HepG2 (cell line): Measurements from ENCODE around the gene GNAL. TPM values are rescaled to one million over a fixed set of nuclear protein-coding genes. Genes with fewer than 3 reads are reported as not detected.

ENCODE experiments used
- ATAC-seq: fragments of 200-7000 bp; cut with Tn5 transposase; 3 replicates; pipeline ENCODE4 v1.9.1; 2020; ENCODE audit warnings: mild to moderate bottlenecking, moderate library complexity
- BruUV-seq: library from RNA; stranded (reverse); fragments of 400-500 nt; replicated peaks from 2 replicates; lab custom pipeline; 2021; lab: Mats Ljungman, UMichigan
- CTCF ChIA-PET: fragments of 300-600 bp; formaldehyde crosslinking; extraction: SDS; loops from one replicate; lab custom pipeline; 2021; ENCODE audit warnings: low total read pairs, inconsistent platforms, low intra/inter-chr PET ratio; lab: Yijun Ruan, JAX
- POLR2A ChIA-PET: fragments of 350-600 bp; sonication (Branson Sonifier 250); formaldehyde crosslinking; loops from one replicate; lab custom pipeline; 2020; ENCODE audit warnings: antibody characterized with exemption, inconsistent platforms; lab: Yijun Ruan, JAX
- DNase-seq: peaks from one replicate; pipeline ENCODE4 v3.0.0-alpha.2; 2015; ENCODE audit warnings: low spot score
- FAIRE-seq: peaks from 3 replicates; lab custom pipeline; 2011; peaks lifted over from hg19 to GRCh38; lab: Jason Lieb, UNC
- H2AFZ ChIP-seq: one replicate; pipeline ENCODE4 v1.6.1; 2011; ENCODE audit warnings: low read length, inconsistent platforms
- H3K27ac ChIP-seq: fragments of 300-600 bp; 3 replicates; pipeline ENCODE4 v1.8.0; 2011; ENCODE audit warnings: mixed run types, mild to moderate bottlenecking, mixed read lengths, low read length, inconsistent platforms; ENCODE audit not compliant: insufficient read depth; ENCODE audit errors: extremely low read length
- H3K27me3 ChIP-seq, 2 experiments: fragments of 200-600 bp in 1 of 2; 2 replicates in 1 of 2; 3 replicates in 1 of 2; pipeline versions ENCODE4 v1.6.0 to v1.8.0; 2011; ENCODE audit warnings: low read length in 2 of 2, mild to moderate bottlenecking in 2 of 2, moderate library complexity in 2 of 2, inconsistent platforms in 1 of 2; ENCODE audit not compliant: insufficient read depth in 2 of 2, control insufficient read depth in 1 of 2
- H3K36me3 ChIP-seq, 2 experiments: fragments of 200-600 bp in 1 of 2; replicated peaks in 1 of 2; 2 replicates in 1 of 2; 3 replicates in 1 of 2; pipeline versions ENCODE4 v1.5.1 to v1.8.0; 2011; ENCODE audit warnings: low read length in 2 of 2, inconsistent platforms in 1 of 2; ENCODE audit not compliant: insufficient read depth in 2 of 2, control insufficient read depth in 1 of 2
- H3K4me1 ChIP-seq: 2 replicates; pipeline ENCODE4 v1.5.1; 2012; ENCODE audit warnings: low read length, inconsistent platforms; ENCODE audit not compliant: insufficient read depth
- H3K4me2 ChIP-seq: 2 replicates; pipeline ENCODE4 v1.6.0; 2011; ENCODE audit warnings: low read depth, low read length, inconsistent platforms
- H3K4me3 ChIP-seq, 3 experiments: fragments of 200-600 bp in 1 of 3; sonication (generic), shearing (Covaris generic) in 1 of 3; replicated peaks in 1 of 3; 2 replicates each; pipeline ENCODE4 v1.5.1; 2011 to 2016; ENCODE audit warnings: low read length in 3 of 3, inconsistent platforms in 2 of 3, low read depth in 2 of 3, mild to moderate bottlenecking in 2 of 3, control low read depth in 1 of 3, mixed read lengths in 1 of 3; ENCODE audit not compliant: insufficient read depth in 1 of 3
- H3K79me2 ChIP-seq: one replicate; pipeline ENCODE4 v1.6.1; 2011; ENCODE audit warnings: low read length, inconsistent platforms; ENCODE audit not compliant: insufficient read depth
- H3K9ac ChIP-seq: 2 replicates; pipeline ENCODE4 v1.6.0; 2011; ENCODE audit warnings: mild to moderate bottlenecking, low read depth, low read length, inconsistent platforms; ENCODE audit not compliant: insufficient read depth
- H3K9me3 ChIP-seq: 2 replicates; pipeline ENCODE4 v1.5.1; 2012; ENCODE audit warnings: mild to moderate bottlenecking, low read length
- H4K20me1 ChIP-seq: 2 replicates; pipeline ENCODE4 v1.6.0; 2011; ENCODE audit warnings: inconsistent platforms, mild to moderate bottlenecking, low read length, moderate library complexity; ENCODE audit not compliant: insufficient read depth
- ATF7 ChIP-seq, 2 experiments: fragments of 450-650 bp in 1 of 2; sonication (generic) in 1 of 2; formaldehyde crosslinking in 1 of 2; IDR thresholded peaks; 2 replicates each; pipeline versions ENCODE4 v1.4.0 to v1.6.1; 2016 to 2020; ENCODE audit warnings: antibody characterized with exemption in 1 of 2, mild to moderate bottlenecking in 1 of 2, missing genetic modification reagents in 1 of 2
- EP300 ChIP-seq, 3 experiments: sonication (generic) in 1 of 3; formaldehyde crosslinking in 1 of 3; IDR thresholded peaks; 2 replicates each; pipeline versions ENCODE4 v1.5.1 to v1.6.1; 2011 to 2020; ENCODE audit warnings: low read depth in 2 of 3, low read length in 2 of 3, borderline replicate concordance in 1 of 3, improper control_type of control experiment in 1 of 3, mild to moderate bottlenecking in 1 of 3, missing genetic modification reagents in 1 of 3, moderate library complexity in 1 of 3
- RARA ChIP-seq: IDR thresholded peaks from 2 replicates; pipeline ENCODE4 v1.6.1; 2016; ENCODE audit warnings: missing genetic modification reagents, missing compliant biosample characterization
- ZC3H13 ChIP-seq: sonication (generic); formaldehyde crosslinking; IDR thresholded peaks from 2 replicates; pipeline ENCODE4 v1.8.1; 2023; ENCODE audit warnings: mild to moderate bottlenecking, missing genetic modification reagents, moderate library complexity
- ZNF333 ChIP-seq: sonication (generic); formaldehyde crosslinking; IDR thresholded peaks from 2 replicates; pipeline ENCODE4 v1.4.0; 2020; ENCODE audit warnings: mild to moderate bottlenecking, missing genetic modification reagents, borderline replicate concordance
- ZSCAN20 ChIP-seq: sonication (generic); formaldehyde crosslinking; IDR thresholded peaks from 2 replicates; pipeline ENCODE4 v1.4.0; 2020; ENCODE audit warnings: missing genetic modification reagents, mild to moderate bottlenecking, borderline replicate concordance
- WGBS: methylation state at CpG from one replicate; pipeline ENCODE4 v1.1.6; 2017; ENCODE audit warnings: low lambda C conversion rate; 5-methylcytosine and 5-hydroxymethylcytosine counted together
- in situ Hi-C: cut with HindIII; loops from 2 replicates; pipeline ENCODE4 v1.10.0; 2017; ENCODE audit warnings: low pct_unique_long_range_greater_than_20kb; ENCODE audit not compliant: extremely low pct_ligation_motif_present
- intact Hi-C: fragments of 100-400 bp; cut with micrococcal nuclease; formaldehyde crosslinking; loops from one replicate; pipeline ENCODE4 v1.10.0; 2022; ENCODE audit not compliant: unreplicated experiment
- polyA plus RNA-seq, 8 experiments: library from polyadenylated mRNA; depleted of rRNA in 3 of 8; stranded (reverse) in 7 of 8; unstranded in 1 of 8; fragments of >200 nt; fragmentation: Illumina TruSeq in 4 of 8; extraction: Trizol in 4 of 8; gene quantifications; 2 replicates each; pipeline versions ENCODE4 v1.2.1 to v1.2.3, GENCODE V29; 2011 to 2016; ENCODE audit warnings: low read depth in 4 of 8, missing spikeins in 1 of 8, mixed read lengths in 1 of 8; ENCODE audit not compliant: insufficient read depth in 1 of 8
- total RNA-seq, 5 experiments: library from RNA; depleted of rRNA; stranded (reverse); fragments of >200 nt; fragmentation: Illumina TruSeq; extraction: Trizol; gene quantifications; 2 replicates each; pipeline ENCODE4 v1.2.3, GENCODE V29; 2016; ENCODE audit warnings: low read depth in 1 of 5

GNAL gene
- total and polyA plus RNA-seq, 2 of the 13 experiments (the other 11 are each of a cell fraction or from before 2014, with no cell fraction given), result 0.87 to 1.4 TPM

- CTCF ChIA-PET, result no interaction called here
- Histone ChIP-seq H3K27me3 (peaks cover 2 to 5% of the 10 kb centered on the region in 2 experiments; a peak in 1 of 5 replicates), H4K20me1 (no peaks in the 10 kb centered on the region), H3K4me1 (peaks cover 4% of the 10 kb centered on the region; the same call in 1 of the 2 replicates), H3K4me2 (no peak overlapping the region), H3K9ac (no peak overlapping the region), H2AFZ (no peak overlapping the region), H3K4me3 (no peak overlapping the region), H3K79me2 (no peaks in the 10 kb centered on the region), H3K27ac (no peak overlapping the region), H3K9me3 (no peaks in the 10 kb centered on the region), H3K36me3 (no peaks in the 10 kb centered on the region)
- no TSS peak for BruUV-seq
- FAIRE-seq, result no peak
- 55% methylated on average over 5 of the region's 5 CpGs for WGBS
- ATAC-seq, result no peak
- intact Hi-C loops, result no loop called here
- in situ Hi-C loops, result no loop called here
- POLR2A ChIA-PET, result no interaction called here
- TF ChIP-seq RARA (peak; percentile 53; the same call in 1 of the 2 replicates), ZSCAN20 (CRISPR knock-in tag) (no peak), EP300 (IDR thresholded peaks at IDR 0.05; ENCODE audit: low read depth in 2 of 2, low read length in 2 of 2) (peak in 1 of 2 experiments; percentile 14; a peak in 1 of 4 replicates), EP300 (CRISPR knock-in tag; IDR thresholded peaks at IDR 0.05; ENCODE audit: borderline replicate concordance) (no peak)
- no peak for DNase-seq
These were observed 111.7 kb downstream of the GNAL start for GRCh38 chr18:11800566-11801334.

DNA sequence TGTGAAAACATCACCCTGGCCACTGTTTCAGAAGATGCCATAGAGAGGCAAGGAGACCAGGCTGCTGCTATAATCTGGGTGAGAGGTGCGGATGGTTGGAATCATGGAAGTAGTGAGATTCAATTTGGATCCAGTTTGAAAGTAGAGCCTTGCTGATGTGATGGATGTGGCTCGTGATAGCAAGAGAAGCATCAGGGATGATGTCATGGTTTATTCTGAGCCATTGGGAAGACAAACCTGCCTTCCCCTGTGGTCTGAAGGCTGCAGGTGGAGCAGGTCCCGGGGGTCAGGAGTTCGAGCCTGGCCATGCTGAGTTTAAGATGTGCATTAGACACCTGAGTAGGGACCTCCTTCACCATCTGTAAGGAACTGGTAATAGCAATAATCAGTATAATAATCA is 112.5 kb downstream of the GNAL start:
- DNase-seq (no peak), ATAC-seq (no peak), FAIRE-seq (no peak)
- Histone ChIP-seq H4K20me1 (no peaks in the 10 kb centered on the region), H3K9me3 (no peaks in the 10 kb centered on the region), H3K36me3 (no peaks in the 10 kb centered on the region), H3K79me2 (no peaks in the 10 kb centered on the region), H2AFZ (no peak overlapping the region), H3K27me3 (peaks cover 2 to 5% of the 10 kb centered on the region in 2 experiments; a peak in 1 of 5 replicates), H3K9ac (no peak overlapping the region), H3K27ac (no peak overlapping the region), H3K4me2 (no peak overlapping the region), H3K4me1 (peaks cover 4% of the 10 kb centered on the region; the same call in 1 of the 2 replicates), H3K4me3 (no peak overlapping the region)
- no TSS peak for BruUV-seq
- POLR2A ChIA-PET, result no interaction called here
- no peak for TF ChIP-seq ZC3H13 (CRISPR knock-in tag)
- TF ChIP-seq ATF7 (IDR thresholded peaks at IDR 0.05), result peak; percentile 79
- no peak for TF ChIP-seq ATF7 (CRISPR knock-in tag; IDR thresholded peaks at IDR 0.05)
- TF ChIP-seq ZNF333 (CRISPR knock-in tag), result no peak
- in situ Hi-C loops (no loop called here), intact Hi-C loops (no loop called here)
- CTCF ChIA-PET, result no interaction called here
- WGBS, result 6% methylated on average over 4 of the region's 4 CpGs
